Measurements from ENCODE around the gene TRMT112.

- TF ChIP-seq, protein P1, sequence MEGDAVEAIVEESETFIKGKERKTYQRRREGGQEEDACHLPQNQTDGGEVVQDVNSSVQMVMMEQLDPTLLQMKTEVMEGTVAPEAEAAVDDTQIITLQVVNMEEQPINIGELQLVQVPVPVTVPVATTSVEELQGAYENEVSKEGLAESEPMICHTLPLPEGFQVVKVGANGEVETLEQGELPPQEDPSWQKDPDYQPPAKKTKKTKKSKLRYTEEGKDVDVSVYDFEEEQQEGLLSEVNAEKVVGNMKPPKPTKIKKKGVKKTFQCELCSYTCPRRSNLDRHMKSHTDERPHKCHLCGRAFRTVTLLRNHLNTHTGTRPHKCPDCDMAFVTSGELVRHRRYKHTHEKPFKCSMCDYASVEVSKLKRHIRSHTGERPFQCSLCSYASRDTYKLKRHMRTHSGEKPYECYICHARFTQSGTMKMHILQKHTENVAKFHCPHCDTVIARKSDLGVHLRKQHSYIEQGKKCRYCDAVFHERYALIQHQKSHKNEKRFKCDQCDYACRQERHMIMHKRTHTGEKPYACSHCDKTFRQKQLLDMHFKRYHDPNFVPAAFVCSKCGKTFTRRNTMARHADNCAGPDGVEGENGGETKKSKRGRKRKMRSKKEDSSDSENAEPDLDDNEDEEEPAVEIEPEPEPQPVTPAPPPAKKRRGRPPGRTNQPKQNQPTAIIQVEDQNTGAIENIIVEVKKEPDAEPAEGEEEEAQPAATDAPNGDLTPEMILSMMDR (IDR thresholded peaks at IDR 0.05), result no peak
- TF ChIP-seq POLR2A (IDR thresholded peaks at IDR 0.05), result no peak
Observed at GRCh38 chr11:64278576-64279190, 38.7 kb downstream of the TRMT112 start.
